Mucosa of rectum (tissue), 2 donors: ENCODE measurements around the gene FYCO1.

Experiments
- H3K27ac ChIP-seq, 2 donors: one replicate each; pipeline ENCODE4 v1.7.0; 2013; ENCODE audit warnings: inconsistent platforms in 2 of 2, low read depth in 2 of 2, low read length in 2 of 2
- H3K27me3 ChIP-seq, 2 donors: one replicate each; pipeline ENCODE4 v1.7.0; 2013; ENCODE audit warnings: low read length in 2 of 2; ENCODE audit not compliant: control insufficient read depth in 2 of 2, insufficient read depth in 2 of 2
- H3K36me3 ChIP-seq, 2 donors: one replicate each; pipeline ENCODE4 v1.7.0; 2013; ENCODE audit warnings: low read length in 2 of 2; ENCODE audit not compliant: control insufficient read depth in 2 of 2, insufficient read depth in 2 of 2
- H3K4me1 ChIP-seq, 2 donors: one replicate each; pipeline ENCODE4 v1.7.0; 2013; ENCODE audit warnings: low read length in 2 of 2, mild to moderate bottlenecking in 1 of 2; ENCODE audit not compliant: control insufficient read depth in 2 of 2, insufficient read depth in 2 of 2
- H3K4me3 ChIP-seq, 2 donors: one replicate each; pipeline ENCODE4 v1.7.0; 2013; ENCODE audit warnings: low read length in 2 of 2
- H3K9ac ChIP-seq, 2 donors: one replicate each; pipeline ENCODE4 v1.7.0; 2013; ENCODE audit warnings: low read length in 2 of 2, low read depth in 1 of 2, mild to moderate bottlenecking in 1 of 2
- H3K9me3 ChIP-seq, 2 donors: one replicate each; pipeline ENCODE4 v1.7.0; 2013; ENCODE audit warnings: low read length in 2 of 2; ENCODE audit not compliant: control insufficient read depth in 2 of 2
- donor health status: healthy.
- donor health status: Normal muscosa, but diverticular disease.

FYCO1 gene

DNA sequence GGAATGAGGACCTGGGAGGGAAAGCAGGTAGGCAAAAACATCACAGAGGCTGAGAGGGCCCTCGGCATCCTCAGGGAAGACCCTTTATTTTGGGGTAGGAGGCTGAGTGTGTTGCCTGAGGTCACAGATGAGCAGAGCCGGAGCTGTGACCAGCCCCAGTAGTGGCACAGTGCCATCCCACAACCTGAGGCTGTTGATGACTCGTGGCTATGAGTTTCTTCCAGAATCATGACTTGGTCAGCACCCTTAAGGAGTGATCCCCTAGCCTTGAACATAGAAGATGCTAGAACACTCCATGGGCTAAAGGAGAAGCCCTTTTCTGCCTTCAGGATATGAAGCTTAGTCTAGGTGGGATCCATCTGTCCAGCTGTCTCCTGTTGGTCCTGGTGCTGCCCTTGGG lies 71.9 kb downstream of the FYCO1 start:
- Histone ChIP-seq H3K9ac (no peak overlapping the region), H3K9me3 (no peaks in the 10 kb centered on the region), H3K36me3 (peaks cover 47 to 66% of the 10 kb centered on the region in 2 donors), H3K4me3 (no peak overlapping the region), H3K4me1 (no peaks in the 10 kb centered on the region), H3K27me3 (no peaks in the 10 kb centered on the region), H3K27ac (no peak overlapping the region)

GRCh38 chr3:45922950-45923590 lies 72.6 kb downstream of the FYCO1 start:
- Histone ChIP-seq H3K4me3 (no peak overlapping the region), H3K27me3 (no peaks in the 10 kb centered on the region), H3K9me3 (no peaks in the 10 kb centered on the region), H3K9ac (no peak overlapping the region), H3K4me1 (no peaks in the 10 kb centered on the region), H3K36me3 (peaks cover 42 to 62% of the 10 kb centered on the region in 2 donors), H3K27ac (no peak overlapping the region)

- Histone ChIP-seq H3K4me1 (no peaks in the 10 kb centered on the region), H3K36me3 (peaks cover 34 to 57% of the 10 kb centered on the region in 2 donors), H3K9me3 (no peaks in the 10 kb centered on the region), H3K27me3 (no peaks in the 10 kb centered on the region), H3K27ac (no peak overlapping the region), H3K4me3 (no peak overlapping the region), H3K9ac (no peak overlapping the region)
These were observed 73.6 kb downstream of the FYCO1 start for GRCh38 chr3:45922039-45922326.

DNA sequence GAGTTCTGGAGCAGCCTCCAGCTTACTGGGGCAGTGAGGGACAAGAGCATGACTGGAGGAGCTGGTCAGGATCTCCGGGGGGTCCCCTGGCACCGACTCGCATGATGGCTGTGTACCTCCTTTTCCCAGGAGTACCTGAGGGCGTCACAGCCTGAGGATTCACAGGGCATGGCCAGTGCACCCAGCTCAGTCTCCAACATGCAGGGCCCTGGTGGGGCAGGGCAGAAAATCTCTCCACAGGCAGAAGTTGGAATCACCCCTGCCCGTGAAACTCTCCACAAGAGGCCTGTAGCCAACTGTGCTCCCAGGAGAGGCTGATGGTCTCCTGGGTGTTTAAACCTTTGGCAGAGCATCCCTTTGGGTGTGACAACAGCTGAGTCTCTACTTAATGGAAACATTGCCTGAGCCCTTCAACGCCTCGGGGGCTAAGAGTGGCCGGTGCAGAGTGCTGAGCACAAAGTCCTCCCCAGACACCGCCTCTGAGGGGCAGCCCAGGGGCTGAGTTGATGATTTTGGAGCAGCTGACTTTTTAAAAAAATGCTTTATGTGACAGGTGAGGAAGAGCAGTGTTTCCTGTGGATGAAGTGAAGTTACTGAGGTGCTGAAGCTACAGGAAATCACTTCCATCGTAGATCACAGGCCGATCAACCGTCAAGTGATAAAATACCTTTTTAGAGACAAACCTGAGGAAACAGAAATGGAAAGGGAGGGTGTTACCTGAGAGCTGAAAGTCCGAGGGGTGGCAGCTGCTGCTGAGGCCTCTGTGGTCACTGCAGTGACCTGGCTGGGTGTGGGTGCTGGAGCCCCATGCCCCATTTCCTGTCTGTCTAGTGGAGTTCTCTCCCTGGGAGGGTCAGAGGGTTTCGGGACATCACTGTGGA lies 74.2 kb downstream of the FYCO1 start:
- H3K36me3 ChIP-seq = peaks cover 34 to 57% of the 10 kb centered on the region in 2 donors
- H3K27me3 ChIP-seq = no peaks in the 10 kb centered on the region
- no peak overlapping the region for H3K9ac ChIP-seq

GRCh38 chr3:45917146-45917898 lies 78.3 kb downstream of the FYCO1 start:
- Histone ChIP-seq H3K27me3 (no peaks in the 10 kb centered on the region), H3K36me3 (peaks cover 17 to 32% of the 10 kb centered on the region in 2 donors), H3K4me1 (peaks cover 0 to 6% of the 10 kb centered on the region in 2 donors), H3K9ac (no peak overlapping the region), H3K4me3 (no peak overlapping the region), H3K27ac (no peak overlapping the region), H3K9me3 (no peaks in the 10 kb centered on the region)

More for the DNA sequence above, 74.2 kb downstream of the FYCO1 start:
- no peaks in the 10 kb centered on the region for H3K9me3 ChIP-seq
- H3K27ac ChIP-seq = no peak overlapping the region
- H3K4me1 ChIP-seq = no peaks in the 10 kb centered on the region
- no peak overlapping the region for H3K4me3 ChIP-seq

DNA sequence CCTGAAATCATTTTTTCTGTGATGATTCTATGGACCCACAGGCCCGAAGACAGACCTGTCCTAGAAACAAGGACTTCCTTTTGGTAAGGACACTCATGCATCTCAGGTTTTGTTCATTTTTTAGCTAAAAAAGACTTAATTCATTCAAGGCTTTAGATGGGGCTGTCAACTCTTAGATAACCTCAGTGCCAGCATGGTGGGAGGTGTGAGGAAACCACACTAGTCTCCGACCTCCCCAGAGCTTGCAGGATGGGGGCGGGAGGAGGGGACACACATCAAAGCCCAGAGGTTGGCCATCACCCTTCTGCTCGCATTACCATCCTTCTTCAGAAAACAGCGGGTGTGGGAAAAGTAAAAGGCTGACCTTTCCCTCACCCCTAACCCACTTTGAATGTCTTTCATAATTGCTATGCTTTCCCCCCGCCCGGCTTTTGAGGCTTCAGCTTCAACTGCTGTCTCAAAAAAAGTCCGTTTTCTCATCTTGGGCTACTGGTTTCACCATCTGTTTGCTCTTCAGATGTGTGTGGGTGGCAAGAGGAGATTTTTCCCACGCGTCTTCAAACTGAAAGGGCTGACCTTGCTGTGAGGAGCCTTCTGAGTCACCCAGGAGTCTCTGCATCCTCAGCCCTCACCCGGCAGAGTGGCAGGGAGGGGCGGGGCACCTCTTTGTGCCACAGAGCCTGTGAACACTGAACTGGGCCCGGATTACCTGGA lies 79.9 kb downstream of the FYCO1 start:
- Histone ChIP-seq H3K9ac (no peak overlapping the region), H3K4me1 (peaks cover 0 to 6% of the 10 kb centered on the region in 2 donors), H3K4me3 (peak overlapping the region in 1 of 2 donors; percentile 38), H3K27ac (peak overlapping the region in 1 of 2 donors; percentile 16), H3K27me3 (no peaks in the 10 kb centered on the region), H3K36me3 (peaks cover 3 to 18% of the 10 kb centered on the region in 2 donors), H3K9me3 (no peaks in the 10 kb centered on the region)

DNA sequence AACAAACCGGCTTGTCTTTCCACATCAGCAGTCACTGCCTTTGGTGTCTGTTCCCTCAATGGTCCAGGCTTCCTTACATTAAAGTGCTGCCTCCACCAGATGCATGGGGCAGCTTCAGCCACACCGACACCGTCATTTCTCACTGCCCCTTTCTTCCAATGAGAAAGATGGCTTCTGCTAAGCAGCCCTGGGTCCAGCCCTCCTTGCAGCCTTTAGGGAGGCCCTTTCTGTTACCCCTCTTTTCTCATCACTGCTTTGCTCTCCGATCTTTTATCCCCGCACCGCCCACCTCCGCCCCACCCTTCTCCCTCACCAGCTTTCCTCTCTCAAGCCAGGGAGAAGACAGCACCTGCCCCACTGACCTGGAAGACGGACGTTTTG lies 80.6 kb downstream of the FYCO1 start:
- Histone ChIP-seq H3K27ac (no peak overlapping the region), H3K36me3 (peaks cover 3 to 12% of the 10 kb centered on the region in 2 donors), H3K9me3 (no peaks in the 10 kb centered on the region), H3K9ac (no peak overlapping the region), H3K4me3 (no peak overlapping the region), H3K4me1 (peaks cover 0 to 6% of the 10 kb centered on the region in 2 donors), H3K27me3 (no peaks in the 10 kb centered on the region)

DNA sequence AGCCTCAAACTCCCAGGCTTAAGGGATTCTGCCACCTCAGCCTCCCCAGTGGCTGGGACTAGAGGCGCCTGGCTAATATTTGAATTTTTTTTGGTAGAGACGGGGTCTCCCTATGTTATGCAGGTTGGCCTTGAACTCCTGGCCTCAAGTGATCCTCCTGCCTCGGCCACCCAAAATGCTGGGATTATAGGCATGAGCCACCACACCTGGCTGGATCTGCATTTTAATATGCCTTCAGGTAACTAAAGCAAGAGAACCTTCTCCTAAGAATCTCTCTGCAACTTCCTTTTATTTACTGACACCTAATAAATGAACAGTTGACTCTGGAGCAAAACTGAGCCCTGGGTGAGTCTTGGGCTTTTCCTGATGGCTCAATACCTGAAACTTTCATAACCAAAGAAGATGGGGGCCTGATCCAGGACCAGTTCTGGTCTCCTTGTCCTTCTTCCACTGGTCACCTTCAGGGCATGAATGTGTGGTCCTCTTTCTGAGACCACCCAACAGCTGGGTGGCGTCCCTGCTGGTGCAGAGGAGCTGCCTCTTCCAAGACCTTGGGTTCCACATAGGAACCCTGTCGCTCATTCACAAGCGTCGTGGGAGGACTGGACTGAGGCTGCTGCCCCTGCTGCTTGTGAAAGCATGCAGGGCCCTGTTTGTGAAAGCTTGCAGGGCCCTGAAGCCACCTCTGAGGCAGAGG lies 81.1 kb downstream of the FYCO1 start:
- peaks cover 3 to 7% of the 10 kb centered on the region in 2 donors for H3K36me3 ChIP-seq
- peaks cover 0 to 6% of the 10 kb centered on the region in 2 donors for H3K4me1 ChIP-seq
- no peak overlapping the region for H3K27ac ChIP-seq
- H3K9ac ChIP-seq = no peak overlapping the region
- H3K27me3 ChIP-seq = no peaks in the 10 kb centered on the region
- H3K9me3 ChIP-seq = no peaks in the 10 kb centered on the region
- no peak overlapping the region for H3K4me3 ChIP-seq

DNA sequence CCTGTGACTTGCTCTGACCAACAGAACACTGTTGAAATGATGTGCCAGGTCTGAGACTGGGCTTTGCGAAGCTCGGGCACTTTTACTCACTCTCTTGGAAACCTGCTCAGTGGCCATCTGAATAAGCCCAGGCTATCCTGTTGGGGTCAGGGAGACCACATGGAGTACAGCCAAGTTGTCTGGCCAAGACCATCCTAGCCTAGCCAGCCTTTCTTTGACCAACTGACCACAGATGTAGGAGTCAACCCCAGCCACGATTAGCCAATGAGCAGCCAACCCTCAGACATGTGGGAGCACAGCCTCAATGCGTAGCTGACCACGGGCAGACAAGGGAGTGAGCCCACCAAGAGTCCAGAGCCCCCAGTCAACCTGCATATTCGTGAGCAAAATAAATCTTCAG lies 83.2 kb downstream of the FYCO1 start:
- no peak overlapping the region for H3K27ac ChIP-seq
- no peaks in the 10 kb centered on the region for H3K9me3 ChIP-seq
- H3K4me1 ChIP-seq = peaks cover 0 to 6% of the 10 kb centered on the region in 2 donors
- no peaks in the 10 kb centered on the region for H3K27me3 ChIP-seq
- no peak overlapping the region for H3K9ac ChIP-seq
- H3K36me3 ChIP-seq = no peaks in the 10 kb centered on the region
- no peak overlapping the region for H3K4me3 ChIP-seq
